Measurements from ENCODE around the gene PGF.

- TF ChIP-seq, protein P1, sequence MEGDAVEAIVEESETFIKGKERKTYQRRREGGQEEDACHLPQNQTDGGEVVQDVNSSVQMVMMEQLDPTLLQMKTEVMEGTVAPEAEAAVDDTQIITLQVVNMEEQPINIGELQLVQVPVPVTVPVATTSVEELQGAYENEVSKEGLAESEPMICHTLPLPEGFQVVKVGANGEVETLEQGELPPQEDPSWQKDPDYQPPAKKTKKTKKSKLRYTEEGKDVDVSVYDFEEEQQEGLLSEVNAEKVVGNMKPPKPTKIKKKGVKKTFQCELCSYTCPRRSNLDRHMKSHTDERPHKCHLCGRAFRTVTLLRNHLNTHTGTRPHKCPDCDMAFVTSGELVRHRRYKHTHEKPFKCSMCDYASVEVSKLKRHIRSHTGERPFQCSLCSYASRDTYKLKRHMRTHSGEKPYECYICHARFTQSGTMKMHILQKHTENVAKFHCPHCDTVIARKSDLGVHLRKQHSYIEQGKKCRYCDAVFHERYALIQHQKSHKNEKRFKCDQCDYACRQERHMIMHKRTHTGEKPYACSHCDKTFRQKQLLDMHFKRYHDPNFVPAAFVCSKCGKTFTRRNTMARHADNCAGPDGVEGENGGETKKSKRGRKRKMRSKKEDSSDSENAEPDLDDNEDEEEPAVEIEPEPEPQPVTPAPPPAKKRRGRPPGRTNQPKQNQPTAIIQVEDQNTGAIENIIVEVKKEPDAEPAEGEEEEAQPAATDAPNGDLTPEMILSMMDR (IDR thresholded peaks at IDR 0.05), result no peak
- TF ChIP-seq POLR2AphosphoS5 (IDR thresholded peaks at IDR 0.05), result no peak
- no peak for TF ChIP-seq POLR2A (IDR thresholded peaks at IDR 0.05)
These were observed 59.0 kb downstream of the PGF start for GRCh38 chr14:74896400-74896799.
